Neural cell (in vitro differentiated cells): Measurements from ENCODE around the gene KCNH5. TPM values are rescaled to one million over a fixed set of nuclear protein-coding genes. Genes with fewer than 3 reads are reported as not detected.

Experiments used
- H2AFZ ChIP-seq: fragments of 200-600, 300-800 bp; sonication (generic), shearing (Covaris generic); 2 replicates; pipeline ENCODE4 v1.6.0; 2014; ENCODE audit warnings: low read depth, mild to moderate bottlenecking, antibody characterized with exemption, low read length, moderate library complexity
- H3F3A ChIP-seq: fragments of 200-600 bp; shearing (Covaris generic); 2 replicates; pipeline ENCODE4 v1.6.1; 2016; ENCODE audit warnings: mild to moderate bottlenecking, moderate library complexity, mixed read lengths, antibody characterized with exemption, low read length; ENCODE audit not compliant: insufficient read depth, poor library complexity, severe bottlenecking
- H3K27ac ChIP-seq: fragments of 200-600, 300-800 bp; sonication (generic), shearing (Covaris generic); 2 replicates; pipeline ENCODE4 v1.5.1; 2014; ENCODE audit warnings: mild to moderate bottlenecking, low read length, moderate library complexity
- H3K27me3 ChIP-seq: fragments of 300-800, 200-600 bp; sonication (generic), shearing (Covaris generic); 2 replicates; pipeline ENCODE4 v1.6.0; 2014; ENCODE audit warnings: mild to moderate bottlenecking, low read depth, low read length, moderate library complexity; ENCODE audit not compliant: insufficient read depth
- H3K36me3 ChIP-seq: fragments of 300-800, 200-600 bp; sonication (generic), shearing (Covaris generic); 2 replicates; pipeline ENCODE4 v1.5.1; 2014; ENCODE audit warnings: mild to moderate bottlenecking, antibody characterized with exemption, low read length, moderate library complexity; ENCODE audit not compliant: insufficient read depth
- H3K4me2 ChIP-seq: fragments of 300-800, 200-600 bp; sonication (generic), shearing (Covaris generic); 2 replicates; pipeline ENCODE4 v1.6.0; 2014; ENCODE audit warnings: mild to moderate bottlenecking, low read length
- H3K4me3 ChIP-seq: fragments of 300-800, 200-600 bp; sonication (generic), shearing (Covaris generic); 2 replicates; pipeline ENCODE4 v1.5.1; 2014; ENCODE audit warnings: mild to moderate bottlenecking, low read length, moderate library complexity
- H3K79me2 ChIP-seq: fragments of 200-600 bp; shearing (Covaris generic); replicated peaks from 2 replicates; pipeline ENCODE4 v1.6.0; 2014; ENCODE audit warnings: mild to moderate bottlenecking, low read length, moderate library complexity; ENCODE audit not compliant: insufficient read depth
- H3K9ac ChIP-seq: fragments of 300-800, 200-600 bp; sonication (generic), shearing (Covaris generic); 2 replicates; pipeline ENCODE4 v1.6.1; 2016; ENCODE audit warnings: mild to moderate bottlenecking, low read length, mixed read lengths
- H3K9me2 ChIP-seq: fragments of 200-600 bp; shearing (Covaris generic); 2 replicates; pipeline ENCODE4 v1.6.1; 2016; ENCODE audit warnings: mild to moderate bottlenecking, low read length, mixed read lengths; ENCODE audit not compliant: insufficient read depth
- H3K9me3 ChIP-seq: fragments of 200-600, 300-800 bp; sonication (generic), shearing (Covaris generic); 2 replicates; pipeline ENCODE4 v1.6.1; 2016; ENCODE audit warnings: mild to moderate bottlenecking, mixed run types, low read length, moderate library complexity, mixed read lengths
- H4K20me1 ChIP-seq: fragments of 200-600 bp; shearing (Covaris generic); 2 replicates; pipeline ENCODE4 v1.6.1; 2016; ENCODE audit warnings: mild to moderate bottlenecking, mixed run types; ENCODE audit not compliant: insufficient read depth
- EP300 ChIP-seq: fragments of 450-650 bp; conservative IDR thresholded peaks from 2 replicates; pipeline ENCODE4 v1.6.1; 2014; ENCODE audit warnings: antibody characterized with exemption, mild to moderate bottlenecking, moderate library complexity; ENCODE audit not compliant: poor library complexity, severe bottlenecking
- EZH2 ChIP-seq: fragments of 200-600, 300-800 bp; shearing (Covaris generic), sonication (generic); IDR thresholded peaks from 2 replicates; pipeline ENCODE4 v1.6.1; 2014; ENCODE audit warnings: antibody characterized with exemption, low read length, borderline replicate concordance, mild to moderate bottlenecking; ENCODE audit not compliant: insufficient read depth, poor library complexity, severe bottlenecking
- MXI1 ChIP-seq: fragments of 450-650 bp; conservative IDR thresholded peaks from 2 replicates; pipeline ENCODE4 v1.6.1; 2014; ENCODE audit warnings: antibody characterized with exemption, mild to moderate bottlenecking; ENCODE audit not compliant: poor library complexity, severe bottlenecking
- POLR2AphosphoS5 ChIP-seq: IDR thresholded peaks from 2 replicates; pipeline ENCODE4 v1.6.1; 2012
- RAD21 ChIP-seq: fragments of 450-650 bp; conservative IDR thresholded peaks from 2 replicates; pipeline ENCODE4 v1.6.1; 2014; ENCODE audit warnings: antibody characterized with exemption, mild to moderate bottlenecking, moderate library complexity
- SMC3 ChIP-seq: fragments of 450-650 bp; conservative IDR thresholded peaks from 2 replicates; pipeline ENCODE4 v1.6.1; 2014; ENCODE audit warnings: antibody characterized with exemption, mild to moderate bottlenecking, moderate library complexity; ENCODE audit not compliant: poor library complexity
- TAF1 ChIP-seq: IDR thresholded peaks from 2 replicates; pipeline ENCODE4 v1.6.1; 2012; ENCODE audit warnings: low read depth
- polyA plus RNA-seq: library from polyadenylated mRNA; depleted of rRNA; stranded (reverse); fragments of >200 nt; gene quantifications from 2 replicates; pipeline ENCODE4 v1.2.3, GENCODE V29; 2014
- TF ChIP-seq, protein P1 (sequence below): IDR thresholded peaks from 2 replicates; pipeline ENCODE4 v1.6.1; 2012; ENCODE audit warnings: borderline replicate concordance
- TF ChIP-seq, protein P2 (sequence below): fragments of 450-650 bp; IDR thresholded peaks from 2 replicates; pipeline ENCODE4 v1.5.1; 2014; ENCODE audit warnings: antibody characterized with exemption, mild to moderate bottlenecking, moderate library complexity; ENCODE audit not compliant: poor library complexity, severe bottlenecking

KCNH5 gene
- polyA plus RNA-seq, 1 donor from 2014 or later = 0.95 TPM

DNA sequence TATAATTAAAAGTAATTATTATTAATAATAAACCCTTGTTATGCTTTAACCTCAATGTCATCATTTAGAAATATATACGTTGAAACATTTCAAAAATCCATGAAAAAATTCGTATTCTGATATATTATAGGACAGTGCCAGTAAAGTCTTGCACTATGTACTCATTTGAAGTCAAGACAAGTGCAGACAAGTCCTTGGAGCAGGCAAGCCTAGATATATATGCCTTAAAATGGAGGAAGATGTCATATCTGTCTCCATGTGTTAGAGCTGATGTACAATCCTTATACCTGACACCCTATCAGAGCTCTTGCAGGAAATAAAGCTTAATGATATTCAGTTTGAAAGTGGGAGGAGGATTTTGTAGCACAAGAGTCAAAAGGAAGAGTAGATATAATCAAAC, 310.4 kb downstream of the KCNH5 start:
- no peak overlapping the region for H3K27ac ChIP-seq
- H3F3A ChIP-seq = no peaks in the 10 kb centered on the region
- no peak overlapping the region for H2AFZ ChIP-seq
- H4K20me1 ChIP-seq = no peaks in the 10 kb centered on the region
- H3K27me3 ChIP-seq = no peaks in the 10 kb centered on the region
- no peak overlapping the region for H3K9ac ChIP-seq
- H3K9me3 ChIP-seq = no peaks in the 10 kb centered on the region
- no peaks in the 10 kb centered on the region for H3K9me2 ChIP-seq
- TF ChIP-seq EP300 (no peak), SMC3 (no peak), RAD21 (no peak), MXI1 (no peak), POLR2AphosphoS5 (no peak), TAF1 (no peak), EZH2 (no peak)
- TF ChIP-seq, protein P1, sequence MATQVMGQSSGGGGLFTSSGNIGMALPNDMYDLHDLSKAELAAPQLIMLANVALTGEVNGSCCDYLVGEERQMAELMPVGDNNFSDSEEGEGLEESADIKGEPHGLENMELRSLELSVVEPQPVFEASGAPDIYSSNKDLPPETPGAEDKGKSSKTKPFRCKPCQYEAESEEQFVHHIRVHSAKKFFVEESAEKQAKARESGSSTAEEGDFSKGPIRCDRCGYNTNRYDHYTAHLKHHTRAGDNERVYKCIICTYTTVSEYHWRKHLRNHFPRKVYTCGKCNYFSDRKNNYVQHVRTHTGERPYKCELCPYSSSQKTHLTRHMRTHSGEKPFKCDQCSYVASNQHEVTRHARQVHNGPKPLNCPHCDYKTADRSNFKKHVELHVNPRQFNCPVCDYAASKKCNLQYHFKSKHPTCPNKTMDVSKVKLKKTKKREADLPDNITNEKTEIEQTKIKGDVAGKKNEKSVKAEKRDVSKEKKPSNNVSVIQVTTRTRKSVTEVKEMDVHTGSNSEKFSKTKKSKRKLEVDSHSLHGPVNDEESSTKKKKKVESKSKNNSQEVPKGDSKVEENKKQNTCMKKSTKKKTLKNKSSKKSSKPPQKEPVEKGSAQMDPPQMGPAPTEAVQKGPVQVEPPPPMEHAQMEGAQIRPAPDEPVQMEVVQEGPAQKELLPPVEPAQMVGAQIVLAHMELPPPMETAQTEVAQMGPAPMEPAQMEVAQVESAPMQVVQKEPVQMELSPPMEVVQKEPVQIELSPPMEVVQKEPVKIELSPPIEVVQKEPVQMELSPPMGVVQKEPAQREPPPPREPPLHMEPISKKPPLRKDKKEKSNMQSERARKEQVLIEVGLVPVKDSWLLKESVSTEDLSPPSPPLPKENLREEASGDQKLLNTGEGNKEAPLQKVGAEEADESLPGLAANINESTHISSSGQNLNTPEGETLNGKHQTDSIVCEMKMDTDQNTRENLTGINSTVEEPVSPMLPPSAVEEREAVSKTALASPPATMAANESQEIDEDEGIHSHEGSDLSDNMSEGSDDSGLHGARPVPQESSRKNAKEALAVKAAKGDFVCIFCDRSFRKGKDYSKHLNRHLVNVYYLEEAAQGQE = no peak
- TF ChIP-seq, protein P2, sequence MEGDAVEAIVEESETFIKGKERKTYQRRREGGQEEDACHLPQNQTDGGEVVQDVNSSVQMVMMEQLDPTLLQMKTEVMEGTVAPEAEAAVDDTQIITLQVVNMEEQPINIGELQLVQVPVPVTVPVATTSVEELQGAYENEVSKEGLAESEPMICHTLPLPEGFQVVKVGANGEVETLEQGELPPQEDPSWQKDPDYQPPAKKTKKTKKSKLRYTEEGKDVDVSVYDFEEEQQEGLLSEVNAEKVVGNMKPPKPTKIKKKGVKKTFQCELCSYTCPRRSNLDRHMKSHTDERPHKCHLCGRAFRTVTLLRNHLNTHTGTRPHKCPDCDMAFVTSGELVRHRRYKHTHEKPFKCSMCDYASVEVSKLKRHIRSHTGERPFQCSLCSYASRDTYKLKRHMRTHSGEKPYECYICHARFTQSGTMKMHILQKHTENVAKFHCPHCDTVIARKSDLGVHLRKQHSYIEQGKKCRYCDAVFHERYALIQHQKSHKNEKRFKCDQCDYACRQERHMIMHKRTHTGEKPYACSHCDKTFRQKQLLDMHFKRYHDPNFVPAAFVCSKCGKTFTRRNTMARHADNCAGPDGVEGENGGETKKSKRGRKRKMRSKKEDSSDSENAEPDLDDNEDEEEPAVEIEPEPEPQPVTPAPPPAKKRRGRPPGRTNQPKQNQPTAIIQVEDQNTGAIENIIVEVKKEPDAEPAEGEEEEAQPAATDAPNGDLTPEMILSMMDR = no peak
- no peaks in the 10 kb centered on the region for H3K36me3 ChIP-seq
- no peak overlapping the region for H3K4me2 ChIP-seq
- H3K4me3 ChIP-seq = no peak overlapping the region
- H3K79me2 ChIP-seq = no peaks in the 10 kb centered on the region

- Histone ChIP-seq H3F3A (no peaks in the 10 kb centered on the region), H3K4me2 (no peak overlapping the region), H3K79me2 (no peaks in the 10 kb centered on the region), H3K27ac (no peak overlapping the region), H4K20me1 (no peaks in the 10 kb centered on the region), H3K9me3 (no peaks in the 10 kb centered on the region), H3K27me3 (no peaks in the 10 kb centered on the region), H3K9me2 (no peaks in the 10 kb centered on the region), H3K4me3 (no peak overlapping the region), H3K9ac (no peak overlapping the region), H3K36me3 (no peaks in the 10 kb centered on the region), H2AFZ (no peak overlapping the region)
- TF ChIP-seq SMC3 = no peak
- no peak for TF ChIP-seq EZH2
- TF ChIP-seq, protein P2 = no peak
- TF ChIP-seq EP300 = no peak
- TF ChIP-seq POLR2AphosphoS5 = no peak
- no peak for TF ChIP-seq MXI1
- TF ChIP-seq, protein P1 = no peak
- TF ChIP-seq TAF1 = no peak
Measured at GRCh38 chr14:62722406-62722805, 322.9 kb downstream of the KCNH5 start.
